ENCODE data around the gene CCDC33.

Gene CCDC33

GRCh38 chr15:74215958-74216357 is 20.2 kb upstream of the CCDC33 start:
- DNase-seq (ENCODE audit: low read depth in 1 of 2, low spot score in 1 of 2): no peak
- Histone ChIP-seq H3K27ac (replicated peaks) (no peak overlapping the region), H3K27me3 (ENCODE audit: insufficient read depth, poor library complexity, severe bottlenecking) (no peaks in the 10 kb centered on the region), H3K4me3 (replicated peaks; ENCODE audit: insufficient read depth, low read length) (no peak overlapping the region)
- TF ChIP-seq REST (IDR thresholded peaks at IDR 0.05; ENCODE audit: insufficient replicate concordance, low read depth) (no peak), POLR2AphosphoS5 (IDR thresholded peaks at IDR 0.05; ENCODE audit: low read depth) (no peak), SPI1 (IDR thresholded peaks at IDR 0.05; ENCODE audit: borderline replicate concordance, low read depth) (no peak), GABPA (IDR thresholded peaks at IDR 0.05; ENCODE audit: low read depth) (no peak), CTCF (IDR thresholded peaks at IDR 0.05; ENCODE audit: insufficient read depth, low read length) (no peak)

GRCh38 chr15:74216949-74217348 is 19.2 kb upstream of the CCDC33 start:
- Histone ChIP-seq H3K4me3 (replicated peaks; ENCODE audit: insufficient read depth, low read length) (no peak overlapping the region), H3K27me3 (ENCODE audit: insufficient read depth, poor library complexity, severe bottlenecking) (peaks cover 4% of the 10 kb centered on the region), H3K27ac (replicated peaks) (no peak overlapping the region)
- DNase-seq (ENCODE audit: low read depth in 1 of 2, low spot score in 1 of 2): no peak
- TF ChIP-seq POLR2AphosphoS5 (IDR thresholded peaks at IDR 0.05; ENCODE audit: low read depth) (no peak), CTCF (IDR thresholded peaks at IDR 0.05; ENCODE audit: insufficient read depth, low read length) (no peak), GABPA (IDR thresholded peaks at IDR 0.05; ENCODE audit: low read depth) (no peak), SPI1 (IDR thresholded peaks at IDR 0.05; ENCODE audit: borderline replicate concordance, low read depth) (no peak), REST (IDR thresholded peaks at IDR 0.05; ENCODE audit: insufficient replicate concordance, low read depth) (no peak)

- no peak for DNase-seq (ENCODE audit: low read depth in 1 of 2, low spot score in 1 of 2)
- H3K27ac ChIP-seq (replicated peaks): no peak overlapping the region
- no peak overlapping the region for H3K4me3 ChIP-seq (replicated peaks; ENCODE audit: insufficient read depth, low read length)
- peaks cover 6% of the 10 kb centered on the region for H3K27me3 ChIP-seq (ENCODE audit: insufficient read depth, poor library complexity, severe bottlenecking)
- TF ChIP-seq CTCF (IDR thresholded peaks at IDR 0.05; ENCODE audit: insufficient read depth, low read length) (no peak), POLR2AphosphoS5 (IDR thresholded peaks at IDR 0.05; ENCODE audit: low read depth) (no peak), REST (IDR thresholded peaks at IDR 0.05; ENCODE audit: insufficient replicate concordance, low read depth) (no peak), SPI1 (IDR thresholded peaks at IDR 0.05; ENCODE audit: borderline replicate concordance, low read depth) (no peak), GABPA (IDR thresholded peaks at IDR 0.05; ENCODE audit: low read depth) (no peak)
Measured at GRCh38 chr15:74217907-74218885, 17.9 kb upstream of the CCDC33 start.

Measured in HL-60 (cell line).